ENCODE results near the gene ZNF506.
A peak's percentile ranks its signal among the peaks of the same experiment; 100 is the strongest.
"Not testable (repeated sequence)": the region's sequence is repeated elsewhere in the genome, so short reads cannot be mapped to it uniquely, and the experiment has no call there.

The ZNF506 gene

DNA sequence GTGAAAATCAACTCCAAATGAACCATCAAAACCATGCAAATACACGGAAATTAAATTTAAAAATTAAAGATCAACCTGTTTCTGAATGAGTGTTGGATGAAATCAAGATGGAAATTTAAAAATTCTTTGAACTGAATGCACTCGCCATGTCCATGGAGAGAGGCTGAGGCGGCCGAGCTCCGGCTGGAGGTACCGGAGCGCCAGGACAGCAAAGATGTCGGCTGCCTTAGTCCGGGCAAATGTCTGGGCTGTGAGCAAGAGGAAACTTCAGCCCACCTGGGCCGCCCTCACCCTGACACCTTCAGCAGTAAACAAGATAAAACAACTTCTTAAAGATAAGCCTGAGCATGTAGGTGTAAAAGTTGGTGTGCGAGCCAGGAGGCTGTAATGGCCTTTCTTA, 5.3 kb upstream of the ZNF506 start:
- Histone ChIP-seq H3F3A (ENCODE audit: insufficient read depth) (no peaks in the 10 kb centered on the region), H4K20me1 (ENCODE audit: low read depth, low read length) (no peaks in the 10 kb centered on the region), H3K9ac (ENCODE audit: low read length) (no peak overlapping the region), H3K36me3 (ENCODE audit: low read length) (peaks cover 3% of the 10 kb centered on the region; the same call in 1 of the 2 replicates), H2AFZ (ENCODE audit: low read depth, low read length, severe bottlenecking) (no peak overlapping the region), H3K9me3 (ENCODE audit: insufficient read depth, low read length) (peaks cover 44% of the 10 kb centered on the region; the same call in 1 of the 2 replicates), H3K27me3 (ENCODE audit: low read length) (no peaks in the 10 kb centered on the region), H3K79me2 (ENCODE audit: insufficient read depth, low read length) (no peaks in the 10 kb centered on the region), H3K4me2 (ENCODE audit: low read depth, low read length, poor library complexity, severe bottlenecking) (no peak overlapping the region), H3K4me3 (ENCODE audit: insufficient read depth, low read length, poor library complexity, severe bottlenecking) (no peak overlapping the region), H3K9me2 (replicated peaks; ENCODE audit: insufficient read depth, low read length) (no peaks in the 10 kb centered on the region), H3K27ac (ENCODE audit: low read depth, low read length) (no peak overlapping the region)
- TF ChIP-seq, protein P1, sequence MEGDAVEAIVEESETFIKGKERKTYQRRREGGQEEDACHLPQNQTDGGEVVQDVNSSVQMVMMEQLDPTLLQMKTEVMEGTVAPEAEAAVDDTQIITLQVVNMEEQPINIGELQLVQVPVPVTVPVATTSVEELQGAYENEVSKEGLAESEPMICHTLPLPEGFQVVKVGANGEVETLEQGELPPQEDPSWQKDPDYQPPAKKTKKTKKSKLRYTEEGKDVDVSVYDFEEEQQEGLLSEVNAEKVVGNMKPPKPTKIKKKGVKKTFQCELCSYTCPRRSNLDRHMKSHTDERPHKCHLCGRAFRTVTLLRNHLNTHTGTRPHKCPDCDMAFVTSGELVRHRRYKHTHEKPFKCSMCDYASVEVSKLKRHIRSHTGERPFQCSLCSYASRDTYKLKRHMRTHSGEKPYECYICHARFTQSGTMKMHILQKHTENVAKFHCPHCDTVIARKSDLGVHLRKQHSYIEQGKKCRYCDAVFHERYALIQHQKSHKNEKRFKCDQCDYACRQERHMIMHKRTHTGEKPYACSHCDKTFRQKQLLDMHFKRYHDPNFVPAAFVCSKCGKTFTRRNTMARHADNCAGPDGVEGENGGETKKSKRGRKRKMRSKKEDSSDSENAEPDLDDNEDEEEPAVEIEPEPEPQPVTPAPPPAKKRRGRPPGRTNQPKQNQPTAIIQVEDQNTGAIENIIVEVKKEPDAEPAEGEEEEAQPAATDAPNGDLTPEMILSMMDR (IDR thresholded peaks at IDR 0.05; ENCODE audit: insufficient read depth, low read length, poor library complexity, severe bottlenecking) = no peak
- TF ChIP-seq EZH2phosphoT487 (conservative IDR thresholded peaks at IDR 0.05; ENCODE audit: low read length) = no peak

DNA sequence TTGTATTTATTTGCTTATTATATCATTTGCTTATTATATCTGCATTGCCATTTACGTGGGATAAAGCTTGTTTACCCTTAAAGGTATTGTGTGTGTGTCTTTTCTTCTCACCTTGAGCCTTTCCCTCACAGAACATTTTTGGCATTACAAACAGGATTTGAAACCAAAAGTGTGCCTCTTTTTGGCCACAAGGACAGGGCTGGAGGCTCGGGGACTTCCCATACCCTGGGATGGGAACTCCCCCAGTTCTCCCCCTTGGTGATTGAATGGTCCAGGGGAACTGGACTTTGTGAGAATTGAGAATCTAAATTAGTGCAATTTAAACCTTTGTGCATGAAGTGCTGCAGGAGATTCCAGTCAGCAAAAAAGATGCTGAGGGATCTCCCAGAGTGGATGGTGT, 2.4 kb upstream of the ZNF506 start:
- H3K36me3 ChIP-seq (ENCODE audit: low read length) = peaks cover 7% of the 10 kb centered on the region
- H3K4me3 ChIP-seq (ENCODE audit: insufficient read depth, low read length, poor library complexity, severe bottlenecking) = no peak overlapping the region
- no peak overlapping the region for H3K4me2 ChIP-seq (ENCODE audit: low read depth, low read length, poor library complexity, severe bottlenecking)
- peaks cover 18% of the 10 kb centered on the region; the same call in 1 of the 2 replicates for H3K9me3 ChIP-seq (ENCODE audit: insufficient read depth, low read length)
- H3K9me2 ChIP-seq (replicated peaks; ENCODE audit: insufficient read depth, low read length) = no peaks in the 10 kb centered on the region
- H3K27ac ChIP-seq (ENCODE audit: low read depth, low read length) = no peak overlapping the region
- H4K20me1 ChIP-seq (ENCODE audit: low read depth, low read length) = no peaks in the 10 kb centered on the region
- H3K79me2 ChIP-seq (ENCODE audit: insufficient read depth, low read length) = peaks cover 24% of the 10 kb centered on the region
- H3K9ac ChIP-seq (ENCODE audit: low read length) = no peak overlapping the region
- no peaks in the 10 kb centered on the region for H3K27me3 ChIP-seq (ENCODE audit: low read length)
- H2AFZ ChIP-seq (ENCODE audit: low read depth, low read length, severe bottlenecking) = no peak overlapping the region
- no peaks in the 10 kb centered on the region for H3F3A ChIP-seq (ENCODE audit: insufficient read depth)
- TF ChIP-seq, protein P1 (IDR thresholded peaks at IDR 0.05; ENCODE audit: insufficient read depth, low read length, poor library complexity, severe bottlenecking) = no peak
- no peak for TF ChIP-seq EZH2phosphoT487 (conservative IDR thresholded peaks at IDR 0.05; ENCODE audit: low read length)

DNA sequence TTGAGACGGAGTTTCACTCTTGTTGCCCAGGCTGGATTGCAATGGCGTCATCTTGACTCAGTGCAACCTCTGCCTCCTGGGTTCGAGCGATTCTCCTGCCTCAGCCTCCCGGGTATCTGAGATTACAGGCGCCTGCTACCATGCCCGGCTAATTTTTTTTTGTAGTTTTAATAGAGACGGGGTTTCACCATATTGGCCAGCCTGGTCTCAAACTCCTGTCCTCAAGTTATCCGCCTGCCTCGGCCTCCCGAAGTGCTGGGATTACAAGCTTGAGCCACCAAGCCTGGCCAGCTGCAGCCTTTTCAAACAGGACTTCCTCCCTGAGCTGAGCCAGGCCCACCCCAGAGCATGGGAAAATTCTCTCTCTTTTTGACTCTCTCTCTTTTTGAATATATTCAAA, 426 bp upstream of the ZNF506 start:
- Histone ChIP-seq H3K79me2 (ENCODE audit: insufficient read depth, low read length) (peaks cover 43% of the 10 kb centered on the region), H3K36me3 (ENCODE audit: low read length) (peaks cover 13% of the 10 kb centered on the region), H3K9me3 (ENCODE audit: insufficient read depth, low read length) (peaks cover 16% of the 10 kb centered on the region; the same call in 1 of the 2 replicates), H3K4me2 (ENCODE audit: low read depth, low read length, poor library complexity, severe bottlenecking) (peak overlapping the region; percentile 70), H3K9ac (ENCODE audit: low read length) (peak overlapping the region; percentile 78), H2AFZ (ENCODE audit: low read depth, low read length, severe bottlenecking) (peak overlapping the region; percentile 61), H3K4me3 (ENCODE audit: insufficient read depth, low read length, poor library complexity, severe bottlenecking) (peak overlapping the region; percentile 91), H3K27ac (ENCODE audit: low read depth, low read length) (peak overlapping the region; percentile 86)
- not testable (repeated sequence) for H3F3A ChIP-seq (ENCODE audit: insufficient read depth); H3K9me2 ChIP-seq (replicated peaks; ENCODE audit: insufficient read depth, low read length); H3K27me3 ChIP-seq (ENCODE audit: low read length); H4K20me1 ChIP-seq (ENCODE audit: low read depth, low read length)

DNA sequence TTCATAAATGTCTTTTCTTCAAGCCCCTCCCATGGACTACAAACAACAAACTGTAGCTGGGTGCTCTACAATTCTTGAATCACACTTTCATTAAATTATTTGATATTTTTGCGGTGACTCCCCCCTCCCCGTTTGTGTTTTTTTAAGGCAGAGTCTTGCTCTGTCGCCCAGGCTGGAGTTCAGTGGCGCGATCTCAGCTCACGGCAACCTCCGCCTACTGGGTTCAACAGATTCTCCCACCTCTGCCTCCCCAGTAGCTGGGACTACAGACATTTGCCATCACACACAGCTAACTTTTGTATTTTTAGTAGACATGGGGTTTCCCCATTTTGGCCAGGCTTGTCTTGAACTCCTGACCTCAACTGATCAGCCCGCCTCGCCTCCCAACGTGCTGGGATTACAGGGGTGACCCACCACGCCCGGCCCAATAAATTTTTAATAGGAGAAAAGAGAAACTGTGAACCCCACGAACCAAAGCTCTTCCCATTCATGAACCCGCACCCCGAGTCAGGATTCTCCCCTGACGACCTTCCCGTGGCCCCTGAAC, 703 bp downstream of the ZNF506 start:
- Histone ChIP-seq H2AFZ (ENCODE audit: low read depth, low read length, severe bottlenecking) (no peak overlapping the region), H3K4me3 (ENCODE audit: insufficient read depth, low read length, poor library complexity, severe bottlenecking) (peak overlapping the region; percentile 91), H3K79me2 (ENCODE audit: insufficient read depth, low read length) (peaks cover 53% of the 10 kb centered on the region), H3K9me3 (ENCODE audit: insufficient read depth, low read length) (peaks cover 11% of the 10 kb centered on the region; the same call in 1 of the 2 replicates), H3K4me2 (ENCODE audit: low read depth, low read length, poor library complexity, severe bottlenecking) (peak overlapping the region; percentile 70), H3F3A (ENCODE audit: insufficient read depth) (peaks cover 9% of the 10 kb centered on the region), H3K9ac (ENCODE audit: low read length) (peak overlapping the region; percentile 78), H3K9me2 (replicated peaks; ENCODE audit: insufficient read depth, low read length) (no peaks in the 10 kb centered on the region), H3K27me3 (ENCODE audit: low read length) (no peaks in the 10 kb centered on the region), H3K36me3 (ENCODE audit: low read length) (peaks cover 13% of the 10 kb centered on the region), H4K20me1 (ENCODE audit: low read depth, low read length) (no peaks in the 10 kb centered on the region), H3K27ac (ENCODE audit: low read depth, low read length) (peak overlapping the region; percentile 86)
- no peak for TF ChIP-seq EZH2phosphoT487 (conservative IDR thresholded peaks at IDR 0.05; ENCODE audit: low read length)
- TF ChIP-seq, protein P1 (IDR thresholded peaks at IDR 0.05; ENCODE audit: insufficient read depth, low read length, poor library complexity, severe bottlenecking) = no peak

Data from SU-DHL-6 (cell line).